ENCODE data around the gene DENND1A.

The DENND1A gene

GRCh38 chr9:123530244-123530643 lies 399.7 kb downstream of the DENND1A start:
- DNase-seq (ENCODE audit: low spot score), result no peak

- DNase-seq (ENCODE audit: low spot score), result no peak
Observed at GRCh38 chr9:123528501-123528900, 401.4 kb downstream of the DENND1A start.

GRCh38 chr9:123527981-123528380 lies 401.9 kb downstream of the DENND1A start:
- no peak for DNase-seq (ENCODE audit: low spot score)

GRCh38 chr9:123525957-123526356 lies 404.0 kb downstream of the DENND1A start:
- DNase-seq (ENCODE audit: low spot score), result no peak

DNA sequence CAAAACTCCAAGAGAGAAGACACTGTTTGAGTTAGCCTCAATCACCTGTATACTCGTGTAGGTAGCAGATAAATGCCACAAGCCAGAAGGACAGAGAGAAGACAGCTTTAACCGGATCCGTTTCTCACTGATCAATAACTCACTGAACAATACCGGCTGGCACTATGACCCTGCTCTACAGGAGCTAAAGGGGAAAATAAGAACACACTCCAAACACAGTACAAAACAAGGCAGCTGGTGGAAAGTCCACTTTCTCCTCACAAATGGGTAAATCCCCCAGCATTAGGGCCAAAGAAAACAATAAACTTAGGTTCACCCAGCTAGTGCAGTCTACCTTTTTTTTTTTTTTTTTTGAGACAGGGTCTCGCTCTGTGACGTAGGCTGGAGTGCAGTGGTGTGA lies 404.5 kb downstream of the DENND1A start:
- no peak for DNase-seq (ENCODE audit: low spot score)

DNA sequence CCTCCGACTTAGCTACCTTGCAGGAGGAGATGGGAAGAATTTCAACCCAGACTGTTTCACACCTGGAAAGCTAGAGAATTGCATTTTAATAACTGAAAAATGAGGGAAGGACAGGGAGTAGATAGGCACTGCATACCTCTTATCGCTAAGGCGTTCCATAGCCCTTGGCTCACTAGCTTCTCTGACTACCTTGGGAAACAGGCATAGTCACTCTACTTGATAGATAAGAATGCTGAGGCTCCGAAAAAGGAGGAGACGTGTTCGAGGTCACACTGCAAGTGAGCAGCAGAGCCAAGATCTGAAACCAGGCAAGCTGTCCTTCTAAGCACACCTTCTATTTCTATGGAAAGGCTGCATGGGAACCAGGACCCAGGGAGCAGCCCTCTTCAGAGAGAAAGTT lies 405.1 kb downstream of the DENND1A start:
- DNase-seq (ENCODE audit: low spot score), result no peak

DNA sequence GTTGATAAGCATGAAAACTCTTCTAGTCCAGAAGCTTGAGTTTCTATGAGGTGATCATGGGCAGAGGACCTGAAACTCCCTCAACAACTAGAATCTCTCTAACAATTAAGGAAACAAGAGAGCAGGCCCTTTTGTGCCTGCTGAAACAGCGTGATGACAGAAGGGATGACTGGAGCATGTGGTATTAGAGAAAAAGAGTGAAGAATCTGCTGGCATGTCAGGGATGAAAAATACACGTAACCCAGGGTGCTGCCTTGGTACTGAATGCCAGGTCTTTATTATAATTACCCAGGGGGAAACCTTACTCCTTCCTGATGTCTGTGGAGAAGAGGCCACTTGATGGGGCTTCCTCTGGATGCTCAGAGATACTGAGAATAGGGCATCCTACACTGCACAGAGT lies 406.1 kb downstream of the DENND1A start:
- no peak for DNase-seq (ENCODE audit: low spot score)

DNA sequence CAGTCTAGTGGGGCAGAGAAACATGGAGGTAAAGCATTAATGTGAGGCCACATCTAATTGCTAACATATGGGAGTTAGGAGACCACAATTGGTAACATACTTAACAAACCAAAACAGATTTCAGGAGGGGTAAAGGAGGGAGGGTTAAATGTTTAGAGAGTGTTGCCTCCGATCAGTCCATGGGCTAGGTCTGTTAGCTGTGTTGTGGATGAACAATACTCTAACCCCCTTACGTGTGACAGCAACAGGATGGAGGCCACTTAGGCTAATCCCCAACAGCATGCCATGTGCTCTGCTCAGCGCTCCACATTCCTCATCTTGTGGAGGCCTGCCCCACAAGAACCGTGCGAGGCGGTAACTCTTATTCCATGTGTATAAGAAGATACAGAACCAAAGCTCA lies 406.9 kb downstream of the DENND1A start:
- no peak for DNase-seq (ENCODE audit: low spot score)

DNA sequence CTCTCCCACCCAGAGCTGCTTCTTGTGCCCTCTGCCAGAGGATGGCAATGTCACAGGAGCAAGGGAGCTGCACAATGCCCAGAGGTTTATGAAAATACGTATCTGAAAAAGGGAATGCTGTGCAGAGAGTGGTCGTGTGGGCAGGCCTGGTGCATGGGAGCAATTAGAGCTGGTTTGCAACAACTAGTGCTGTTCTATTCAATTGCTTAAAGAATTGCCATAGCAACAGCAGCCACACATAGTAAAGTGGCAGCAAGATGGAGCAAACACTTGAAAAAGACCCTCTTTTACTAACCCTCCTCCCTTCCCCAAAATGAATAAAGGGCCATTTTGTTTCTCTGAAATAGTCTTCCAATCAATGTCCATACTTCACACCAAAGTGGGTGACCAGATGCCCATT lies 407.7 kb downstream of the DENND1A start:
- DNase-seq (ENCODE audit: low spot score), result no peak

DNA sequence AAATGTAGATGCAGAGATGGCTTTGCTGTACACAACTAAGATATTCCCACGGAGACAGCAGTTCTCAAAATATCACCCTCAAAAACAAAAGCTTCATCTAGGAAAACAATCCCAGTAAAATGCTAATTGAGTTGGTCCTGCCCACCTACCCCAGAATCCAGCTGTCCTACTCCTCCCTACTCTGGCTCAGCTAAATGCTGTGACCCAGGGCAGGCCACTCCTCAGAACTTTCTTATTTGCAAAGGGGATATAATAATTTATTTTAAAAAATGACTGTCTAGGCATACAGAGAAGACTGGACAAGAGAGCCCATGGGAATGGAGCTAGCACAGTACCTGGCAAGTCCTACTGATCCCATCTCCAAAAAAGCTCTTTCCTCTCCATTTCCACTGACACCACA lies 411.6 kb downstream of the DENND1A start:
- DNase-seq (ENCODE audit: low spot score), result no peak

- DNase-seq (ENCODE audit: low spot score), result no peak
Observed at GRCh38 chr9:123517512-123517911, 412.4 kb downstream of the DENND1A start.

GRCh38 chr9:123514766-123515165 lies 415.2 kb downstream of the DENND1A start:
- DNase-seq (ENCODE audit: low spot score), result no peak

- no peak for DNase-seq (ENCODE audit: low spot score)
Observed at GRCh38 chr9:123513554-123513953, 416.4 kb downstream of the DENND1A start.

- no peak for DNase-seq (ENCODE audit: low spot score)
Observed at GRCh38 chr9:123511326-123512277, 418.3 kb downstream of the DENND1A start.

GRCh38 chr9:123509646-123510045 lies 420.3 kb downstream of the DENND1A start:
- no peak for DNase-seq (ENCODE audit: low spot score)

DNA sequence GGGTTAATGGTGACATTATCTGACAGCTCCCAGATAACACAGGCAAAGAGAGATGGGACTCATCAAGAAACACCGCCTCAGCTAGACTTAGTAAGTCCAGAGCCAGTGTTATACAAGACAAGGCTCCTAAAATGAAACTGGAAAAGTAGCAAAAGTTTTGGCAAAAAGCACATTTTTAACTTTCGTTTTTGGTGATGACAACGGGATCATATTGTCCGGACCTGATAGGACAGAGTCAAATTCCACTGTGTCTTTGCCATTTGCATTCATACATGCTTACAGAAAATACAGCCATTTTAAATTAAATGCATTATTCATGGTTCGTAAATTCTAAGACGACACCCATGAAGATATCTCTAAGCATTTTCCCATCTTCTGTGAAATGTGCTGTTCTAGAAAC lies 421.9 kb downstream of the DENND1A start:
- no peak for DNase-seq (ENCODE audit: low spot score)

GRCh38 chr9:123505496-123505895 lies 424.4 kb downstream of the DENND1A start:
- no peak for DNase-seq (ENCODE audit: low spot score)

DNA sequence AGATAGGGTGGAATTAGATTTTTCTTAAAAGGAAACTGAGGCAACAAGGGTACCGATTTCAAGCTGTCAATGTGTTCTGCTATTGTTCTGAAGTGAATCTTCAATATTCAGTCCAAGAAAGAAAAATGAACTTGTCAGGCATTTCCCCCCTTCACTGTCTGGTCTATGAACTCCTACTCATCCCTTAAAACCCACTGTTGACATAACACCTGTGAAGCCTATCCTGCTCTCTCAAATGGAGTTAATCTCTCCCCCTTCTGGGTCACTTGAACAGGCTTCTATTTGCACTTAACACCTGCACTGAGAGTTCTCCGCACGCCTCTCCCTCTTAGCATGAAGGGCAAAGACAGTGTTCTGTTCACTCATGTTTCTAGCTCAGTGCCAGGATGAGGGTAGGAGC lies 429.6 kb downstream of the DENND1A start:
- DNase-seq (ENCODE audit: low spot score), result no peak

- DNase-seq (ENCODE audit: low spot score), result no peak
Observed at GRCh38 chr9:123497830-123498229, 432.1 kb downstream of the DENND1A start.

GRCh38 chr9:123495731-123496130 lies 434.2 kb downstream of the DENND1A start:
- no peak for DNase-seq (ENCODE audit: low spot score)

- DNase-seq (ENCODE audit: low spot score), result no peak
Observed at GRCh38 chr9:123493627-123494026, 436.3 kb downstream of the DENND1A start.

DNA sequence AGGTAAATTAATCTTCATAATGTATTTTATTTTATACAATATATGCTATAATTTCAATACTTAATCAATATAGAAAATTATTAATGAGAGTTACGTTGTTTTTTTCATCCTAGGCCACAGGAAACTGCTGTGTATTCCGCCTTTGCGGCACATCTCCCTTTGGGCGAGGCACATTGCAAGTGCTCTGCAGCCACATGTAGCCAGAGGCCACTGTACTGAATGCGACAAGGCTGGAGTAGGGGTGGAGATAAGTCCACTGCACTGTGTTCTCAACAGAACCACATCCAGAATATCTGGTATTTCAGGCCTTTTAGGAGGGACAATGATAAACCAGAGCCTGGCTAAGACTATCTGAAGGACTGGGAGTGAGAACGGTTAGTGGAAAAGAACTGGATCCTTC lies 439.2 kb downstream of the DENND1A start:
- DNase-seq (ENCODE audit: low spot score), result no peak

DNA sequence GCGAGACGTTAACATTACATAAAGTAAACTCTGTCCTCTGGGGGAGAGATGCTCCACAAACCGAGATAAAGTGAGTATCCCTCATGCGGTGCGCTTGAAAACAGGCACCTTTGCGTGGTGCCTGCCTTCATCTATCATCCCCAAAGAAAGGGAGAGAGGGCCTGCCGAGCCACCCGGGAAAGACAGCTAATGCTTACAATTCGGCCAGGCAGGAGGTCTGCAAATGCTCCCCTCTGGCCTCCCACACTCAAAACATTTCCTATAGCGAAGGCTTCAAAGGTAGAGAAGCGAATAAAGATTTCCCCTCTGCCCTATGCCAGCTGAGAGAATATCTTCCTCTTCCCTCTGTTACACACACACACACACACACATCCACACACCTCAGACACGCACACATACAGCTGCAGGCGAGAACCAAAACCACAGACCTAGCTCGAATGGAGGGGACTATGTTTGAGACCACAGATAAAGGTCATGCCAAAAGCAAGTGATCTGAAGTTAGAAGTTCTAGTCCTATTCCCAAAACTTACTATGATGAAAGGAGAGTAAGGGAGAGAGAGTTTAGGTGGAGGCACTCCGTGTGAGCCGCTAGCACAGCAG lies 441.1 kb downstream of the DENND1A start:
- DNase-seq (ENCODE audit: low spot score), result no peak
